ENCODE data around the gene WNK1.
"Not testable (repeated sequence)": the region's sequence is repeated elsewhere in the genome, so short reads cannot be mapped to it uniquely, and the experiment has no call there.

WNK1 gene

DNA sequence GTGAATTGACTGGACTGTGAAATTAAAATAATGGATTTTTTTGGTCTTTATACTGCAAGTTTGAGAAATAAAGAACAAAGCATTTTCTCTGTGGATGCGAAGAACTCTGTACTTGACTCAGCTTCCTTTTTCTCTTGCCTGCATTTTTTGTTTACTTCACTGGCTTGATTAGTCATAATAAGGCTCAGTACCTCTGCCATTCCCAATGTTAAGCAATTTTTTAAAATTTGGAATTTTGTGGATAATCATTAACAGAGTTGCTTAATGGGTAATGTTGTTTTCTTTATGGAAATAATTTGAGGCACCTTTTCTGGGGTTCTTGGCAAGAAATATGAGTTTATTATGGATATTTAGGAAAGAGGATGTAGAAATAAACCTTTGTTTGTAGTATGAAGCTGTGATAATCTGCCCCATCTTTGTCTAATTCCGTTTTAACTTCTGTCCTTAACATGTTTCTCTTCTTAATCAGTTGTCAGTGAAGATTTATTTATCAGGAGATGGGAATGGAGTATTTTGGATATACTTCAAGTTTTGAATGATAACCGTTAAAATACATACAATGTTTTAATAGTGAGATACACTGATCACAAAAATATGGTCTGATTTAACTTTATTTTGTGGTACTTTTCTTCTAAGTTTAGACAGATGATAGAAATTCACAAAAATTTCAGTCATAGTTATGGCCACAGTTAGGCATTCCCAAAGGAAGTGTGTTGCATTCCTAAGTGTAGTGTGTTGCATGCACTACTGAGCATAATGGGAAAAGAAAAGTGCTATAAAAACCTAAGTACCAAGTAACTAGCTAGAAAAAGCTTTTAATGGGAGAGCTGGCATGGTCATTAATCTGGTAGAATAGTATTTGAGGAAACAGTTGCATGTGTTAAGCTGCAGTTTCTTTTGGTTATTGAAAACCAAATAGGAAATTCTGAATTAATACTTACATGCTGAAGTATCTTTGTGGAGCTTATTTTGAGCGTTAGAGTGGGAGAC is 27.7 kb downstream of the WNK1 start:
- no peak for DNase-seq

DNA sequence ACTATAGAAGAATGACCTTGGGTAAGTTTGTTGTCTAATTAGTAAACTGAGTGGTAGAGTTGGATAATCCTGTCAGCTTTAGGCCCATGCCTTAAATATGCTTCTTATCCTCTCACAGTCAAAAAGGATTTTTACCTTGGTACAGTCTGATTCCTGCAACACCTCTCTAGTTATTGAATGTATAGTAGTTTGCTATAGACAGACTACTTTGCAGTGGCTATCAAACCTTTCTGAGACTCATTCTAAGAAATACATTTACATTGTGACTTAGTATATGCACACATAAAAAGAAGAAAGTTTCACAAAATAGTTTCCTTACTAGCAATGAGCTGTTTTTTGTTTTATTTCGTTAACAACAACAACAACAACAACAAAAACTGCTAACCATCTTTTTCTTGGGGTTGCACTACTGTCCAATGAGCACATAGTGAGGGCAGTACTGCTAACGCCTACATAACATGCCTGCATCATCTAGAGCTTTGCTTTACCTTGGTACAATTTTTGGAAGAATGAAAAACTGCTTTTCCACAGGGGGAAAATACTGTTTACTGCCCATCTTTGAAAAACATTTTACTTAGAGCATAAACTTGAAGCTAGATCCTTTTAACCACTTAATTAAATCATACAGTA is 28.5 kb downstream of the WNK1 start:
- DNase-seq, result no peak

DNA sequence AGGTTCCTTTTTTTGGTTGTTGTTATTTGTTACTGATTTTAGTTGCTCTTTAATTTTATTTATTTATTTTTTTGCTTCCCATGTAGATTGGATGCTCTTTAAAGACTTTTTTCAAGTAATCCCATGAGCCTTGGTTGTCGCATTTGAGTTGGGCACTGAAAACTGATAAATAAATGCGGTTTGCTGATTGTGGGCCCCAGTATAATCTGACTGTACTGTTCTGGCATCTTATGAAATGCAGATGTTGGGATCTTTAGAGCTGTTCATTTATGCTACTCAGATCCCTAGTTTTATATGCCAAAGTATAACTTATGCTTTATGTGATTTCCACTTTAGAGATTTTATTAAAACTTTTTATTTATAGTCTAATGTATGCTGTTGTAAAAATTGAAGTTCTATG is 33.3 kb downstream of the WNK1 start:
- no peak for DNase-seq

DNA sequence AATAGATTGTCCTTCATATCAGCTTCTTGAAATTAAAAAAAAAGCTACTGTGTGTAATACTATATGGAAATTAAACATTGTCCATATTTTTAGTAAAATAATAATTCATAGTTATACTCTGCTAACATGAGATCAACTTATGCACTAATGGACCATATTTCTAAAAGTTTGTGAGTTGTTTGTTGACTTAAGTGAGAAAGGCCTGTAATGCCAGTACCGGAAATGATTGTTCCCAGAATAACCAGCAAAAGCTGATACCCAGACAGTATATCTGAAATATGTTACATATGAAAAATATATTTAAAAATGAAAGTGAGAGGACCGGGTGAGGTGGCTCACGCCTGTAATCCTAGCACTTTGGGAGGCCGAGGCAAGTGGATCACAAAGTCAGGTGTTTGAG is 35.9 kb downstream of the WNK1 start:
- no peak for DNase-seq

DNA sequence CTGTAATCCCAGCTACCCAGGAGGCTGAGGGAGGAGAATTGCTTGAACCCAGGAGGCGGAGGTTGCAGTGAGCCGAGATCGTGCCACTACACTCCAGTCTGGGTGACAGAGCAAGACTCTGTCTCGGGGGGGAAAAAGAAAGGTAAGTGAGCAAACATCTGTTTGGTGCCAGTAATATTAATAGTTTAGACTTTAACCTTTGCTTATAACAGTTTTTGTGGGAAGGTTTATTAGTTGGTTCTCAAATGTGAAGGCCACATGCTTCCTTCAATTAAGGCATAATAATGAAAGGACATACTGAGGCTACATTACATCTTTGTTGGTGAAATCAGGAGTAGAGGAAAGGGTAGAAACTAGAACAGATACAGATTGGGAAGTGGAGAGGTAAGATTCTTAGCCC is 36.4 kb downstream of the WNK1 start:
- DNase-seq, result not testable (repeated sequence)

DNA sequence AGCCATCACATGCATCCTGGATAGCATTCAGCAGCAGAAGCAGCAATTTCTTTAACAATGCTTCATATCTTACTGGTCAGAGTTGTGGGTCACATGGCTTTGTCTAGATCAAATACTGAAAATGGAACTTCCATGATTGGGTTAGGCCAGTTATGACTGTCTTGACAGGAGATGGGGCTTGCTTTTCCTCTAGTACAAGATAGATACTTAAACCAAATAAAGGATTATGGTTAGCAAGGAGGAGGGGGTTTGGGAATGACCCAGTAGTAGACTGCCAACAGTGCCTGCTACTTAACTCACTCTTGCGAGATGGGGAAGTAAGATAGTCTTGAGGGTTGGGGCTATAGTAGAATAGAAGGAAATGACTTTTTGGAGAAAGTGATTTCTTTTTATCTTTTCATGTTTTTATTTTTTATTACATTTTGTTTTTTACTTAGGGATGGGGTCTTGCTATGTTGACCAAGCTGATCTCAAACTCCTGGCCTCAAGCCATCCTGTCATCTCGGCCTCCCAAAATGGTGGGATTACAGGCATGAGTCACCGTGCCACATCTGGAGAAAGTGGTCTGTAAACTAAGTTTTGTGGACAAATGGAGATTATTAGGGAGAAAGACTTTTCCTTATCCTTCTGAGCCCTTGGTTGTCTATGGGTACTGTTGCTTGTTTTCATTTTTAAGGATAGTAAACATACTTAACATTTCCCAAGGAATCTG is 37.6 kb downstream of the WNK1 start:
- no peak for DNase-seq

DNA sequence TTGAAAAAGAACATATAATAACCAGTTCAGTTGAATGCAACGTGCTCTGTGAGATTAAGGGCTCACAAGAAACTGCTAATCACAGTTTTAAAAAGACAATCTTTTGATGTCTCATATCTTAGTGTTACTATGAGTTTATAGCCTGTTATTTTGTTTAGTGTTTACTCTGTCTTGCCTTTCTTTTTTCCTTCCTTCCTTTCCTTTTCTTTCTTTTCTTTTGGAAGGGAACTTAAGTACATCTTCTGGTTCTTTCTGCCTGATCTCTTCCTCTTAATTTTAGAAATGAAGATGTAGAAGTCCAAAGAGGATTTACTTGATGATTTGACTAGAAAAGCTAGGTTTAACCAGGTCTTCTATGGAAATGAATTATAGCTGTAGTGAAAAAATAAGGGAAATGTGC is 38.2 kb downstream of the WNK1 start:
- no peak for DNase-seq

DNA sequence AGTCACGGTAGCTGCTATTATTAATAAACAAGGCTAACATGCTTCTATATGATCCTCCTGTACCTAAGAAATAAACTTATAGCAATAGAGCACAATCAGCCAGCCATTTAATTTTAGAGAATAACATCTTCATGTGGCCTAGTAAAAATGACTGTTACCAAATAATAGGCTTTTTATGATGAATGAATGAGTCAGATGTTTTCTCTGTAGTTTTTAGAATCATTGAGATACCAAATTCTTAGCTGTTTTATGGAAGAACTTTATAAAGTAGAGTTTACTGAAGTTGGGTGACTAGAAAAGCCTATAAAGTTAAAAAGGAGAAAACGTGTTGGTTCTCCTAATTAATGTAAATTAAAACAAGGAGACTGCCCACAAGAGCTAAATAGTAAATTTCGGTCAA is 40.7 kb downstream of the WNK1 start:
- DNase-seq, result no peak

DNA sequence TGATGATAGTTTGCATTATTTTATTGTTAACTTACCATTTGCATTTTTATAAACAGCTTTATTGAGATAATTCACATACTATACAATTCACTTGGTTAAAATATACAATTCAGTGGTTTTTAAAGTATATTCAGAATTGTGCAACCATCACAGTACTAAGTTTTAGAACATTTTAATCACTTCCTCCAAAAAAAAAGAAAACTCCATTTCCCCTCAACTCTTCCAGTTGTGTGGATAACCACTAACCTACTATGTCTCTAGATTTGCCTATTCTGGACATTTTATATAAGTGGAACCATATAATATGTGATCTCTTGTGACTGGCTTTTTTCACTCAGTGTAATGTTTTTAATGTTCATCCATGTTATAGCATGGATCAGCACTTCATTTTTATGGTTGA is 41.3 kb downstream of the WNK1 start:
- no peak for DNase-seq

DNA sequence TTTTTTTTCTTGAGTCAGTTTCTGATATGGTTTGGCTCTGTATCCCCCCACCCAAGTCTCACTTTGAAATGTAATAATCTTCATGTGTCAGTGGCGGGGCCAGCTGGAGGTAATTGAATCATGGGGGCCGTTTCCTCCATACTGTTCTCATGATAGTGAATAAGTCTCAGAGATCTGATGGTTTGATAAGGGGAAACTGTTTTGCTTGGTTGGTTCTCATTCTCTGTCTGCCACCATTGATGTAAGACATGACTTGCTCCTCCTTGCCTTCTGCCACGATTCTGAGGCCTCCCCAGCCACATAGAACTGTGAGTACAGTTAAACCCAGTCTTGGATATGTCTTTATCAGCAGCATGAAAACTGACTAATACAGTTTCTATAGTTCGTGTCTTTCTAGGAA is 42.9 kb downstream of the WNK1 start:
- peak; percentile 51 for DNase-seq

DNA sequence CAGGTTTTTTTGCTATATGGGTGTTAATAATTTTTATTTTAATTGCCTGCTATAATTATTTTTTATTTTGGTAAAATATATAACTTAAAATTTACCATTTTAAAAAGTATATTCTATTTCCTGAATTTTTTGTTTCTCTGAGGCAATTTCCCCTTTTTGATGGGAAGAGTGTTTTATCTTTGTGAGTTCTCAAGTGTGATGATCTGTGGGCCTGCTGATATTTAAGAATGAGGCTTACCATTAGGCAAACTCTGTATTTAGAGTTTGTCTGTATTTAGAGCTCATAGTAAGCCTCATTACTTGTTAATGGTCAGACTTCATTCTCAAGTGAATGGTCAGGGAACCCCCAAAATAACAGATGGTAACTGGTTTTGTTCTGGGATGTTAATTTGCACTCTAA is 48.0 kb downstream of the WNK1 start:
- no peak for DNase-seq

DNA sequence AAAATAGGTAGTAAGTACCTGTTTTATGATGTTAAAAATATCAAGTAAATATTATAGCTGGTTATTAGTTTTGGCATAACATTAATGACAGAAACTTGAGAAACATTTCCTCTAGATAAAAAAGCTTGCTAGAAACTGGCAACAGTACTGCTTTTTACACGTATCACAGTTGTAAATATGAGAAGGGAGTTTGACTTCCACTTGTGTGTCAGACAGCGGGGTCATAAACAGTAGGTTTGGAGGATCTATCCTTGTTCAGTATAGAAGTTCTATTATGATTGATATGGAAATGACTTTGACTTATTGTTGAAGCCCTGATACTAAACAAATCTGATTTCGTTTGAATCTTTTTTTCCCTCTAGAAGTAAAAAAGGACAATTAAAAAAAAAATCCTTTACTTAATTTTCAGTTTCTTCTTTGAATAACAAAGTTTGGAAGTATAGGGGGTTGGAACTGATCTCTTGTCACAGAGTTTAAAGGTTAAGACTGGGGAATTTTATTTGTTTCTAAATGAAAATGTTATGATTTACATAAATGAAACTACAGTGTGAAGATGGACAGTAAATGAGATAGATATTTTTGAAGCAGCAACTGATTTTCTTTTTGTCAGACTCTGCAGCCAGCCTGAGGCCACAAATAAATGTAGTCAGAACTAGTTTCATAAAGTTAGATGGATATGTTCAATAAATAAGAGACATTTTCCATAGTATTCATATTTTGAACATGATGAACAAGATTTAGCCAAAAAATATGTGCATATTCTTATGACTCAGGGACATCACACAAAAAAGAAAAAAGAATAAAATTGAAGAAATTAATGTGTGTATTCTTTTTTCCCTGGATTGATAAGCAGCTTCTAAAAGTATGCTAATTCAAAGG is 50.1 kb downstream of the WNK1 start:
- no peak for DNase-seq

DNA sequence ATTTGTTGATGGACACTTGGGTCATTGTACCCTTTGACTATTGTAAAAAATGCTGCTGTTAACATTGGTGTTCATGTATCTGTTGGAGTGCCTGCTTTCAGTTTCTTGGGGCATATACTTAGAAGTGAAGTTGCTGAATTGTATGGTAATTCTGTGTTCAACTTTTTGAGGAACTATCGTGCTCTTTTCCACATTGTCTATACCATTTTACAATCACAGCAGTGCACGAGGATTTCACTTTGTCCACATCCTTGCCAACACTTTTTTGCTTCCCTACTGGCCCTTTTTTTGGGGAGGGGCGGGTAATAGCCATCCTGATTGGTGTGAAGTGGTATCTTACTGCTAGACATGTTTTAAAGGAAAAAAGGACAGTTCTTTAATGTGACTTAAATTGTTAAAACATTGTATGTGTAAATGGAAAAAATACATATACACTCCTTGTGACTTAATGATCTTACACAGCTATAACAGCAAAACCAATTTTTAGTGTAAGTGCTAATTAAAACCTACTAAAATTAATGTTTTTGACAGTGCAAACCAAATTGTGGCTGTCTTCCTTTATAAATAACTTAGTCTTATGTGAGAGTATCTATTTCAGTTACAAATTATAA is 52.7 kb downstream of the WNK1 start:
- DNase-seq, result no peak

DNA sequence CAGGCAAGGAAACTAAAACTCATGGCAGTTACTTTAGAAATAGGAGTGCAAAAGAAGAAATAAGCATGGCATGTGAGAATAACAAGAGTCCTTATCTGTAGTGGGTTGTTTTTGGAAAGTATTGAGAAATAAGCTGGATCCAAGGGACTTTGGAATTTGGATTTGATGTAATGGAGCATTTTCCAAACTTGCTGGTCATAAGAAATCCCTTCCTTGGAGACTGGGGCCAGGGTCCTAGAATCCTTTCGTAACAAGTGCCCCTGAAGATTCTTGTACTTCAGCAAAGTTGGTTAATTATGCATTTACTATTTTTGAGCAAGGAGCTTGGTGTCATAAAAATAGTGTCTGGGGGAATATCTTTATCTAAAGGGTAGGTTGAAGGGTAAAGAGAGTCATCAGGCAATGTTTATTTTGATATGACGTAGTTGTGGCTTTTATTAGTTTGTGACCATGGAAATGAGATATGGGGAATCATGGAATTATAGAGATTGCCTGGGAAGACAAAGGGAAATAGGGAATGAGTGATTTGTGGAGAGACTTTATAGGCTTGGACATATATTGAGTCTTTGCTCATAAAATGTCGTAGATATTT is 53.9 kb downstream of the WNK1 start:
- DNase-seq, result no peak

DNA sequence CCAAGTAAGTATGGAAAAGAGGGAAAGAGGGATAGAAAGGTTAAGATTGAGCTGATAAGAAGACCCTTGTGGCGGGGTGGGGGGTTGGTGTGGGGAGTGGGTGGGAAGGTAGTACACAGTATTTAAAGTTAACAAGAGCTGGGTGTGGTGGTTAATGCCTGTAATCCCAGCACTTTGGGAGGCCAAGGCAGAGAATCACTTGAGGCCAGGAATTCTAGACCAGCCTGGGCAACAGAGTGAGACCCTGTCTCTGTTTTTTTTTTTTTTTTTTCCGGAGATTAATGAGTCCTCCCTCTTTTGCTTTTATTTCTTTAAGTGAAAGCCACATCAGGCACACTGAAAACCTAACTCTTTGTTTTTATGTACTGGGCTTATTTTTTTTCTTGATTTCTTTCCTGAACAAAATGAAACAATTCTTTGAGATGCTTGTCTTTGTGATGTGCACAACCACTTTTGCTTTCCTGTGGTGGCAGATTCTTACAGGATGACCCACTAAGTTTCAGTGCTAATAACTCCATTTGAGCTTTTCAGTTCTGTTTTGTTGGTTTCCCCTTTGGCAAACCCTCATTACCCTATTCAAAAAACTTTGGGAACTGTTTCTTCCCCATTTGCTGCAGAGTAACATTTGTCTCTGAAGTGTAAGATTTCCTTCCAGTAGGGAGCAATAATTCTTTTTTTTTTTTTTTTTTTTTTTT is 54.8 kb downstream of the WNK1 start:
- DNase-seq, result no peak

DNA sequence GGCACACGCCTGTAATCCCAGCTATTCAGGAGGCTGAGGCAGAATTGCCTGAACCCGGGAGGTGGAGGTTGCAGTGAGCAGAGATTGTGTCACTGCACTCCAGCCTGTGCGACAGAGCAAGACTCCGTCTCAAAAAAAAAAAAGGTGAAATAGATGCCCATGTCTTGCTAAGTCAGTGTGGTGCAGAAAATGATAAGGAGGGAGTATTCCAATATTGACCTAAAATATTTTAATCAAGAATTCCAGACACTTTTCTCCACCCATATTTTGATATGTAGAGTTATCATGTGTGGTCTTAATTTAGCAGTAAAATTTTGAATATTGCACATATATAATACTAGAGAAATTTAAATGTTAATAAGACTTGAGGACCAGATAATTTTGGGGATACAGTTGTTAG is 57.7 kb downstream of the WNK1 start:
- no peak for DNase-seq

DNA sequence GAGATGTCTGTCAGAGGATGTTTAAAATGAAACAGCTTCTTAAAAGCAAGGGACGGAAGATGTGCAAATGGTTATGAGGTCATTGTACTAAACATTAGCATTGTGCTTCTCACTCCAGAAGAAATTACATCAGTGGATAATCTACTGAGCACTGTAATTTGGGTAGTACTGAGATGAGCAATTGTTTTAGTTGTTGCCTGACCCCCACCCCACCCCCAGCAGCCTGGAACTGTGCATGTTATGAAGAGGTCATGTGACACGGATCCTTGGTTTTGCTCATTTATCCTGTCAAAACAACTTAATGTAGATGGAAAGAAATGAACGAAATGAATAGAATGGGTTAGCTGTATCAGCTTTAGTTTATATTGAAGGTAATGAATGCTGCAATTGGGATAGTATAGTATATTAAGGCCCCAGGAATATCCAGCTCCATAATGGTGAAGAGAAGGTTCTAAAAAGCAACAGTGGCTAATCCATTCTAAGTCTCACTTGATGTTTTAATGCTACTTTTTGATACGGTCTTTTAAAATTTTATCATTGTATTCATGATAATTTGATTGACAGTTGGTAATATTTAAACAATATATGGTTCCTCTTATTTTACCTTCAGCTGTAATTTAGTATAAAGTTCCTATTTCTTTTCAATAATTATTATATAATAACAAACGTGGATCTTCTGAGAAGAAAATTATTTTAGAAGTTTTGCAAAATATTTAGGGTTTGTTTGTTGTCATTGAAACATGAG is 58.5 kb downstream of the WNK1 start:
- no peak for DNase-seq

DNA sequence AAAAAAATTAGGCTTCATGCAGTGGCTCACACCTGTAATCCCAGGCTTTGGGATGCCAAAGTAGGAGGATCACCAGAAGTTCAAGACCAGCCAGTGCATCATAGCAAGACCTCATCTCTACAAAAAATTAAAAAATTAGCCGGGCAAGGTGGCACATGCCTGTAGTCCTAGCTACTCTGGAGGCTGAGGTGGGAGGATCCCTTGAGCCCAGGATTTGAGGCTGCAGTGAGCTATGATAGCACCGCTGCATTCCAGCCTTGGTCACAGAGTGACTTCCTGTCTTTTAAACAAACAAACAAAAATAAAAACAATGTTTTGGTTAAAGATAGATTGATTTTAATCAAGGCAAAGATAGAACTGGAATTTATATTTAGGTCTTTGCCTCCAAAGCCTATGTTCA is 60.6 kb downstream of the WNK1 start:
- DNase-seq, result no peak

DNA sequence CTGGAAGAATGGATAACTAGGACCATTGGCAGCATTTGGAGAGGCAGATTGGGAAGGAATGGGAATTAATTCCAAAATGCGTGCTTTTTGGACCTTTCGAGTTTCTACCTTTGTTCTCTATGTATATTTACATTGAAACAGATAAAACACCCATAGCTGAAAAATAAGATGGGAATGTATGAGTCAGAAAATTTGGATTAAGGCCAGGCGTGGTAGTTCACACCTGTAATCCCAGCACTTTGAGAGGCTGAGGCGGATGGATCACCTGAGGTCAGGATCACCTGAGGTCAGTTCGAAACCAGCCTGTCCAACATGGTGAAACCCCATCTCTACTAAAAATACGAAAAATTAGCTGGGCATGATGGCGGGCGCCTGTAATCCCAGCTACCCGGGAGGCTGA is 65.1 kb downstream of the WNK1 start:
- DNase-seq, result not testable (repeated sequence)

DNA sequence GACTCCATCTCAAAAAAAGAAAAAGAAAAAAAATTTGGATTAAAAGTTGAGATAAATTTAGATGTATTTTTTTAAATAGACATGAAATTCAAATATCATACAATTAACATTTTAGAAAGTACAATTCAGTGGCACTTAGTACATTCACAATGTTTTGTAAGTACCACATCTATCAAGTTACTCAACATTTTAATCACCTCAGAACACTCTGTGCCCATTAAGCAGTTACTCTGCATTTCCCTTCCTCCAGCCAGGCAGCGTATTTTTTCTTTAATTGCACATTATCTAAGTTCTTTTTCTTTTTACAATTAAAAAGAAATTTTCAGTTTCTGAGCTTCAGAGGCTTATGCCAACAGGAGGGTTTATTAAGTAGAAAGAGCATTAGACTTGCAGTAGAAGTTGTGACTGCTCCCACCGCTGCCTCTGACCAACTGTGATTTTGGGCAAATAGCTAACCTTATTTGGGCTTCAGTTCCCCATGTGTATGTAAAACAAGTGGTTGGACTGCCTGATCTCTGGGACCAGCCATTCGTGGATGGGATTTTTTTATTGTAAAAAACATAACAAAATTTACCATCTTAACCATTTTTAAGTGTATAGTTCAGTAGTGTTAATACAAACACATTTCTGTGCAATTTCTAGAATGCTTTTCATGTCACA is 65.7 kb downstream of the WNK1 start:
- no peak for DNase-seq
